COLO829 (cell line): ENCODE data around the gene RPL36AL.

Experiments used
- DNase-seq: peaks from one replicate; pipeline ENCODE4 v3.0.0; 2012; ENCODE audit warnings: low spot score

The RPL36AL gene

GRCh38 chr14:49581209-49582112 lies 39.0 kb downstream of the RPL36AL start:
- DNase-seq = no peak

- no peak for DNase-seq
Observed at GRCh38 chr14:49579841-49580240, 40.6 kb downstream of the RPL36AL start.

- DNase-seq = no peak
Observed at GRCh38 chr14:49578141-49578540, 42.3 kb downstream of the RPL36AL start.

- no peak for DNase-seq
Observed at GRCh38 chr14:49574038-49574437, 46.4 kb downstream of the RPL36AL start.

- no peak for DNase-seq
Observed at GRCh38 chr14:49569281-49569680, 51.1 kb downstream of the RPL36AL start.
